SJCRH30 (cell line): Measurements from ENCODE around the gene CREB3L2. TPM values are rescaled to one million over a fixed set of nuclear protein-coding genes. Genes with fewer than 3 reads are reported as not detected.
A peak's percentile ranks its signal among the peaks of the same experiment; 100 is the strongest.
"Not testable (repeated sequence)": the region's sequence is repeated elsewhere in the genome, so short reads cannot be mapped to it uniquely, and the experiment has no call there.

ENCODE experiments used
- DNase-seq, 2 experiments: peaks; one replicate each; pipeline ENCODE4 v3.0.0-alpha.2; 2015 to 2020
- H3K27ac ChIP-seq: fragments of 250-450 bp; sonication (Bioruptor Pico); 2 replicates; pipeline ENCODE4 v1.5.1; 2020; ENCODE audit warnings: mild to moderate bottlenecking, moderate library complexity
- H3K27me3 ChIP-seq: fragments of 250-450 bp; sonication (Bioruptor Pico); 2 replicates; pipeline ENCODE4 v1.5.1; 2020; ENCODE audit warnings: mild to moderate bottlenecking, moderate library complexity
- H3K36me3 ChIP-seq: fragments of 250-450 bp; sonication (Bioruptor Pico); 2 replicates; pipeline ENCODE4 v1.5.1; 2020; ENCODE audit warnings: mild to moderate bottlenecking, moderate library complexity
- H3K4me1 ChIP-seq: fragments of 250-450 bp; sonication (Bioruptor Pico); 2 replicates; pipeline ENCODE4 v1.5.1; 2020; ENCODE audit warnings: mild to moderate bottlenecking, moderate library complexity
- H3K4me3 ChIP-seq: fragments of 250-450 bp; sonication (Bioruptor Pico); 2 replicates; pipeline ENCODE4 v1.5.1; 2020; ENCODE audit warnings: mild to moderate bottlenecking, moderate library complexity
- H3K9me3 ChIP-seq: fragments of 250-450 bp; sonication (Bioruptor Pico); replicated peaks from 2 replicates; pipeline ENCODE4 v1.5.1; 2020; ENCODE audit warnings: mild to moderate bottlenecking, moderate library complexity
- total RNA-seq: library from RNA; depleted of rRNA; stranded (reverse); fragments of >200 nt; shearing (Covaris generic); gene quantifications from 2 replicates; pipeline ENCODE4 v1.2.3, GENCODE V29; 2014

The CREB3L2 gene
- total RNA-seq, 1 experiment from 2014 or later = 18.7 TPM

DNA sequence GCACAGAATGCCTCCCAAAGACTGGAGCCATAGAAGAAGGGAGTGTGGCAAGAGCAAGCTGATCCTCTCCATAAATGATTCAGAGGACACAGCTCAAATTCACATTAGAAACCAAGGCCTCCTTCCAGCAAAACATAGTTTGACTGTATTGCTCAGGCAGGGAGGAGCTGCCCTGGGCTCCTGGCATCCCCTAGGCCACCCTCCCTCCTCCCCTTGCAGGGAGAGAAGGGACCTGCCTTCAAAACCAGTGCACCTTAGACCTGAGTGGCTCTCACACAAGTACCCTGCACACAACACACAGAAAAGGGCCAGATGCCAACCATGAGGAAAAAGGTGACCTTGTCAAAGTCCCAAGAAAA lies 64.7 kb downstream of the CREB3L2 start:
- Histone ChIP-seq H3K4me1 (peaks cover 2% of the 10 kb centered on the region; the same call in 1 of the 2 replicates), H3K27ac (no peak overlapping the region), H3K36me3 (no peaks in the 10 kb centered on the region; the same call in 1 of the 2 replicates), H3K27me3 (no peaks in the 10 kb centered on the region), H3K4me3 (no peak overlapping the region), H3K9me3 (no peaks in the 10 kb centered on the region)
- no peak for DNase-seq

GRCh38 chr7:137936509-137937201 lies 65.2 kb downstream of the CREB3L2 start:
- Histone ChIP-seq H3K27ac (no peak overlapping the region), H3K4me1 (peaks cover 2% of the 10 kb centered on the region; the same call in 1 of the 2 replicates)

DNA sequence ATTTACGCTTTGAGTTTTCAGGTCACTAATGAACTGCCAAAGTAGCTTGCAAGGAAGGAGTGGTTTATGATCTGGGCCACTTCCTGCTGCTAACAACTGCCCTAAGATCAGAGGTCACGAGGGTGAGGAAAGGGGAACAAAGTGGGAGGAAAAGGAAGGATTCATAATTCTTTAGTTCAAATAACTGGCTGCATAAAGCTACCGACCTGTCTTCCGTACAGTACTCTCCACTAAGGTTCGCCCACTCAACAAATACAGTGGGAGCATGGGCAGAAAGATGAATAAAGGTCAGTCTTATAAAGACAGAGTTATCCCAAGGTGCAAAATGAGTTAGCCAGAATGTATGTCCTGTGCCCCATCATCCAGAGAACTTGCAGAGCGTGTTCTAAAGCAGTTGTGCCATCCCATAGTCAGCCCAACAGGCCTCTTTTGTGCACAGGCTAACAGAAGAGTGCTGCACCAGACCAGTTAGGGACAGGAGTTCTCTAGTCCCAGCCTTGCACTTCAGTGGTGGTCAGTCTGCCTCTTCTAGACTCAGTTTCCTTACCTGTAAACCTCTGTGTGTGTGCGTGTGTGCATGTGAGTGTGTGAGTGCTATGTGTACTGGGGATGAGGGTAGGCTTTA lies 65.9 kb downstream of the CREB3L2 start:
- no peaks in the 10 kb centered on the region; the same call in 1 of the 2 replicates for H3K36me3 ChIP-seq
- no peak for DNase-seq
- H3K4me3 ChIP-seq = no peak overlapping the region
- H3K27me3 ChIP-seq = no peaks in the 10 kb centered on the region
- H3K27ac ChIP-seq = no peak overlapping the region
- H3K4me1 ChIP-seq = peaks cover 2% of the 10 kb centered on the region; the same call in 1 of the 2 replicates
- H3K9me3 ChIP-seq = no peaks in the 10 kb centered on the region

More at GRCh38 chr7:137936509-137937201, 65.2 kb downstream of the CREB3L2 start:
- Histone ChIP-seq H3K36me3 (no peaks in the 10 kb centered on the region; the same call in 1 of the 2 replicates), H3K4me3 (no peak overlapping the region), H3K27me3 (no peaks in the 10 kb centered on the region), H3K9me3 (no peaks in the 10 kb centered on the region)
- DNase-seq = no peak

DNA sequence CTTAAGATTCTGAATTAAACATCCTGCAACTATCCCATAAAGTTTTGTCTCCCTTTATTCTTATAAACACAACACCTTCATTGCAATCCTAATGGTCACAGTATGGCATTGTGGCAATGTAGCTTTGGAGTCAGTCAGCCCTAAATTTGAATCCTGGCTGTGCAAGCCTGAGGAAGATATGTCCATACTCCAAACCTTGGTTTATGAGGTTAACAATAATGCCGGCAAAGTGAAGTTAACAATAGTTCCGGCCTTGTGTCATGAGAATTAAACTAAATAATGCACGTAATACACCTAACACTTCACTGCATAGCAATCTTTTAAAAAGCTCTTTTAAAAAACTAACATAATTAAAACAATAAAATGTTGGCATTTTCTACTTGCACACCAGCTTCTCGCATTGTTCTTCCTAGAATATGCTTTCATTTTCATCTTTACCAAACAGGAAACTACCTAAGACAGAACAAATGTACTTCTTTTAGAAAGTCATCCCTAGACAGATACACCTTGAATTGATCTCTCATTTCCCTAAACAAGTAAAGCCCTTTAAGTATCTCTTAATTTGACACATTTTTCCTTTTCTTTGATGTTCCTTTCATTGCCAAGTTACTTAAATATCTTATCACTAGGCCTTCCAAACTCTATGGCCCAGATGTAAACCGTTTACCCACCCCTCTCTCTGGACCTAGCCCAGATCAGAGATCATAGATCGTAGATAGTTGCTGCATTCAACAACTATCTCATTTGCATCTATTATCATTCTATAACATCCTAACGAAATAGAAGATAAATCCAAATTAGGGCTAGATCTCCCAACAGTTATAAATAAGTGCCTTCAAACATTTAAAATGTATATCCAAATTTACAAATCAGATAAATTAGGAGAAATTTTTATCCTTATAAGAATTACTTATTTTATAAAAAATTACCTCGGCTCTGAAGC lies 66.7 kb downstream of the CREB3L2 start:
- no peaks in the 10 kb centered on the region; the same call in 1 of the 2 replicates for H3K36me3 ChIP-seq
- DNase-seq = no peak
- H3K27ac ChIP-seq = no peak overlapping the region
- no peak overlapping the region for H3K4me3 ChIP-seq
- H3K9me3 ChIP-seq = no peaks in the 10 kb centered on the region
- H3K27me3 ChIP-seq = no peaks in the 10 kb centered on the region
- peaks cover 2% of the 10 kb centered on the region; the same call in 1 of the 2 replicates for H3K4me1 ChIP-seq

DNA sequence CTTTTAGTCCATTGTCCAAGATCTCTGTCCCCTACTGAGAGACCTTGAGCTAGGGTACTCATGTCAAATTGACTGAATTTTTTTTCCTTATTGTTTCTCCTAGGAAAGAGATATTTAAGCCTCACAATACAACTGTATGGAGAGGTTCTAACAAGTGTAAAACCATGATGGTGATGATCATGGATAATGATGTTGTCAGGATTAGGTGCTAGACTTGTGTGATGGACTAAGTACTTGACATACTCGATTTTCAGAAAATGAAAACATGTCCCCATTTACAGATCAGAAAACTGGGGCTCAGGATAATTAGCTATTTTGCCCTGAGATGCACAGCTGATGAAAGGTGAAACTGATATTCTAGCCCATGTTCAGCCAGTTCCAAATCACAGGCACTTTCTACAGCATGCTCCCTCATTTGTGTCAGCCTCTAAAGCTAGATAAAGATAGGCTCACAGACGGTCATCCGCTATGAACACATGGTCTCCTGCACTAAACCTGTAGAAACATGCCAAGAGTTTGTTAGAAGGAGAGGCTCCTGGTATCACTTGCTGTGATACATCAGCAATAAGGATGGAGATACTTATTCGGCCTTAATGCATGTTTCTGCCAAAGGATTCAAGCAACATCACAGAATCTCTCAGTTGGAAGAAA lies 67.6 kb downstream of the CREB3L2 start:
- peaks cover 2% of the 10 kb centered on the region; the same call in 1 of the 2 replicates for H3K4me1 ChIP-seq
- H3K27me3 ChIP-seq = no peaks in the 10 kb centered on the region
- no peak overlapping the region for H3K4me3 ChIP-seq
- DNase-seq = no peak
- no peaks in the 10 kb centered on the region for H3K9me3 ChIP-seq
- no peaks in the 10 kb centered on the region; the same call in 1 of the 2 replicates for H3K36me3 ChIP-seq
- no peak overlapping the region for H3K27ac ChIP-seq

DNA sequence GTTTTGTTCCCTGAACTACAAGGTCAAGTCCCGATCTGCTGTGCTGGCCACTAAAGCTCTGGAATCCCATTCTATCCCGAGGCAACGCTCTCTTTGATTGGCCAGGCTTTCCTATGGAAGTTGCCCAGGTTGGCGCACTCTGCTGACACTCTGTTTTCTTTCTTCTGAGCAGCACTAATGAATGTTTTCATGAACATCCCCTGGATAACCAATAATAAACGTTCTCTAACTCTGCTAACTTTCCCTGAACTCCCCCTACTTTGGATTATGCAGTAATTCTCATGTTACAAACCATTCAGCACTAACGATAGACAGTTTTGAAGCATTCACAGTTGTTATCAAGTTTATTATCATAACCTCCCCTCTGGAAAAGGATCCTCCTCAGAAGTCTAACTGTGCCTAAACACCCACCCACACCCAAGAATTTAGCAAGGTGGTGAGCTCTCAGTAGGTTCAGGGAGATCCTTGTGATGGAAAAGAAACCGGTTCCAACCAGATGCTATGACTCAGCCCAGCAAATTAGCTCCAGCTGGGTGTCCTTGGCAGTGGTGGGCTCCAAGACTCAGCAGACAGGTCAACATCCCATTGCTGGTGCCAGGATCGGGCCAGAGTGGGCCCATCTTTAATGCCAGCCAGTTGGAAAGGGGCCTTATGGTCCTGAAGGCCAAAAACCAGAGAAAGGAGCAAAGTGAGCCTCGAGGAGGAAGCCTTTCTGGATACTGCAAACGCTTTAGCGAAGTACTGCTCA lies 68.4 kb downstream of the CREB3L2 start:
- peak in 1 of 2 experiments; percentile 20 for DNase-seq
- Histone ChIP-seq H3K4me1 (peaks cover 2% of the 10 kb centered on the region; the same call in 1 of the 2 replicates), H3K27ac (no peak overlapping the region), H3K36me3 (no peaks in the 10 kb centered on the region; the same call in 1 of the 2 replicates), H3K4me3 (no peak overlapping the region), H3K9me3 (no peaks in the 10 kb centered on the region), H3K27me3 (no peaks in the 10 kb centered on the region)

DNA sequence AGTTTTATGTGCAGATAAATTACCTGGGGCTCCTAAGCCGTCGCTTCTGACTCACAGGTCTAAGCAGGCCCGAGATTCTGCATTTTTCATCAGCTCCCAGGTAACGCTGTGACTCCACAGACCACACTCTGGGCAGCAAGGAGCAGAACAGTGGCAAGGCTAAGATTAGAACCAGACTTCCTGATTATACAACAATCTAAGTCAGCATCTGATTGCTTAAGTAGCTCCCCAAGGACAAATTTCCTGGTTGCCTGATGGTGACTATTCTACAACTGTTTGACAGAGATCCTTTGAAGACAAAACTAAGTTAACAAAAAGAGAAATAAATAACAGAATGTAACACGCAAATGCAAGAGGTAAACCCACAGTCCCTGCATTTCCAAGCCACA lies 69.0 kb downstream of the CREB3L2 start:
- Histone ChIP-seq H3K27ac (no peak overlapping the region), H3K4me3 (no peak overlapping the region), H3K36me3 (peaks cover 2% of the 10 kb centered on the region; the same call in 1 of the 2 replicates), H3K27me3 (no peaks in the 10 kb centered on the region), H3K4me1 (peaks cover 2% of the 10 kb centered on the region; the same call in 1 of the 2 replicates), H3K9me3 (no peaks in the 10 kb centered on the region)
- DNase-seq = no peak

DNA sequence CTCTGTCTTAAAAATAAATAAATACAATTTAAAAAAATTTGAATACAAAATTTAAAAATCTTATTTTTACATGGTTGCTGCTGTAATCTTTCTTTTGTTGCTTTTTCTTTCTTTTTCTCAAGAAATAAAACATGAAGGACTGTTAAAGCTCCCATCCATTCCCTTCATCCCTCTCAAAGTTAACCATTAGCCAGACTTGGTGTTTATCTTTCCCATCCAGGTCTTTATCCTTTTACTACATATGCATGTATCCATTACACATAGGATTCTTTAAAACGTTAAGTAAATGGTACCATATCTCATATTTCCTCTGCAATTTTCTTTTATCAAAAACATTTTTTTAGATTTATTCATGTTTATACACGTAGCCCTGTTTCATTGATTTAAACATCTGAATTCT lies 70.1 kb downstream of the CREB3L2 start:
- Histone ChIP-seq H3K27me3 (no peaks in the 10 kb centered on the region), H3K27ac (no peak overlapping the region), H3K9me3 (no peaks in the 10 kb centered on the region), H3K4me1 (peaks cover 2% of the 10 kb centered on the region; the same call in 1 of the 2 replicates), H3K4me3 (no peak overlapping the region), H3K36me3 (peaks cover 3% of the 10 kb centered on the region)
- DNase-seq = no peak

GRCh38 chr7:137930581-137930980 lies 71.3 kb downstream of the CREB3L2 start:
- peaks cover 9% of the 10 kb centered on the region for H3K36me3 ChIP-seq
- H3K9me3 ChIP-seq = 0 out of 2 replicates have a peak, but pooled peaks cover 4% of the 10 kb centered on the region
- no peak overlapping the region for H3K27ac ChIP-seq
- H3K4me1 ChIP-seq = peaks cover 2% of the 10 kb centered on the region; the same call in 1 of the 2 replicates
- no peak for DNase-seq
- no peak overlapping the region for H3K4me3 ChIP-seq
- no peaks in the 10 kb centered on the region for H3K27me3 ChIP-seq

DNA sequence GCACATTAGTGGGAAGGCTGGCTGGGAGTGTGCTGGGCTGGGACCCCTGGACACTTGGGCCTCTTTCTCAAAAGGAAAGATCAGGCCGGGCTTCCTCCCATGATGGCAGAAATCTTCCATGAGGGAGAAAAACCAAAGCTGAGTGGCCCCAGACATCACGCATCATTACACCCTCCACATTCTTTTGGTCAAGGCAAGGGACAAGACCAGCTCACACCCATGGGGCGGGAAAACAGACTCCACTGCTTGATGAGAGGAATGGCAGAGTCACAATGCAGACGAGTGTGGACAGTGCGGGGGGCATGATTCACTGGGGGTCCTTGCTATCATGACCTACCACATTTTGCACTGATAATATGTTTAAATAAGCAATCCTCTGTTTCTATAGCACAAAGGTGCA lies 73.3 kb downstream of the CREB3L2 start:
- peaks cover under 1% of the 10 kb centered on the region; the same call in 1 of the 2 replicates for H3K4me1 ChIP-seq
- H3K27me3 ChIP-seq = no peaks in the 10 kb centered on the region
- H3K36me3 ChIP-seq = peaks cover 9% of the 10 kb centered on the region; the same call in 1 of the 2 replicates
- H3K27ac ChIP-seq = no peak overlapping the region
- no peak for DNase-seq
- no peak overlapping the region for H3K4me3 ChIP-seq
- 0 out of 2 replicates have a peak, but pooled peaks cover 4% of the 10 kb centered on the region for H3K9me3 ChIP-seq

DNA sequence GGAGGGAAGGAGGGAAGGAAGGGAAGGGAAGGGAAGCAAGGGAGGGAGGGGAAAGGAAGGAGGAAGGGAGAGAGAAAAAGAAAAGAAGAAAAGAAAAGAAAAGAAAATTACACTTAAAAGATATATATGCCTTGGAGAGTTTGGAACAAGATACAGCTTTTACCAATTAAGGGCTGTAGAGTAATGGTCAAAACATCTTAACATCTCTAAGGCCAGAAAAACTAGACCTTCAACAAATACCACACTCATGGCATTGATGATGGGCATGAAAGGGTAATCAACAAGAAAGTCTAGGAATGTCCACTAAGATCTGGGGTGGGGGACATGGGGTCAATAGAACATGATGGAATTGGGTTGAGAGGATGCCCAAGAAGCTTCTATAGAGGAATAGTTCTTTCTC lies 74.5 kb downstream of the CREB3L2 start:
- Histone ChIP-seq H3K4me1 (no peaks in the 10 kb centered on the region), H3K9me3 (0 out of 2 replicates have a peak, but pooled peaks cover 4% of the 10 kb centered on the region), H3K27me3 (no peaks in the 10 kb centered on the region), H3K36me3 (peaks cover 9% of the 10 kb centered on the region; the same call in 1 of the 2 replicates), H3K27ac (no peak overlapping the region), H3K4me3 (no peak overlapping the region)
- DNase-seq = no peak

GRCh38 chr7:137926206-137926605 lies 75.7 kb downstream of the CREB3L2 start:
- H3K4me3 ChIP-seq, DNase-seq, H3K27me3 ChIP-seq, H3K4me1 ChIP-seq, H3K27ac ChIP-seq, H3K36me3 ChIP-seq, H3K9me3 ChIP-seq: not testable (repeated sequence)

GRCh38 chr7:137925754-137926153 lies 76.1 kb downstream of the CREB3L2 start:
- Histone ChIP-seq H3K4me3 (no peak overlapping the region), H3K36me3 (peaks cover 9% of the 10 kb centered on the region; the same call in 1 of the 2 replicates), H3K27me3 (no peaks in the 10 kb centered on the region), H3K4me1 (no peaks in the 10 kb centered on the region), H3K9me3 (0 out of 2 replicates have a peak, but pooled peaks cover 4% of the 10 kb centered on the region), H3K27ac (no peak overlapping the region)
- DNase-seq = no peak
